PC-9 (cell line): Measurements from ENCODE around the gene CEP72.

Source experiments
- CTCF ChIP-seq: fragments of 200-600 bp; sonication (generic); conservative IDR thresholded peaks from 2 replicates; pipeline ENCODE4 v1.6.1; 2017; ENCODE audit warnings: mixed run types, antibody characterized with exemption, mild to moderate bottlenecking, moderate library complexity
- EZH2 ChIP-seq: fragments of 200-600 bp; sonication (generic); IDR thresholded peaks from 2 replicates; pipeline ENCODE4 v1.8.0; 2017; ENCODE audit warnings: antibody characterized with exemption, low read depth

DNA sequence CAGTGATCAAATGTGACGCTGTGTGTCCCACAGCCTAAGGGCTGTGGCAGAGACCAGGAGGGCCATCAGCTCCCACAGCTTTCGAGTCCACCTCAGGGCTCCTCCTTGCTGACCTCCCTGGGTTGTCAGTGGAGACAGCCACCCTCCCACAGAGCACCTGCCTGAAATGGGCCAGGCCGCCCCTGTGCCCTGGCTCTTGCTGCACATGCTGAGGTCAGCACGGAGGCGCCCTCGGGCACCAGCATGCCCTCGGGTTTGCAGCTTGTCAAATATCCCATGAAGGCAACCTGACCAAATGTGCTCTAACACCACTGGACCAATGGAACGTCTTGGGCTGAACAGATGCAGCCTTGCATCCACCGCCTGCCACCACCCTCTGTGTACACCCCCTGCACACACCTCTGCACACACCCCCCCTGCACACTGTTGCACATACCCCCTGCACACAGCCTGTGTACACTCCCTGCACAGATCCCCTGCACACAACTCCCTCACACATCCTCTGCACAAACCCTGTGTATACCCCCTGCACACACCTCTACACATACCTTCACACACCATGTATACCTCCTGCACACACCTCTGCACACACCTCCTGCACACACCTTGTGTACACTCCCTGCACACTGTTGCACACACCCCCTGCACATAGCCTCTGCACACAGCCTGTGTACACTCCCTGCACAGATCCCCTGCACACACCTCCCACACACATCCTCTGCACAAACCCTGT lies 2.0 kb upstream of the CEP72 start:
- TF ChIP-seq CTCF (no peak), EZH2 (no peak)
